Astrocyte of the spinal cord (primary cell): ENCODE data around the gene LRPAP1.

Experiments
- DNase-seq: peaks from one replicate; pipeline ENCODE4 v3.0.0; 2011; ENCODE audit warnings: low read depth, low spot score
- H3K4me3 ChIP-seq: 2 replicates; pipeline ENCODE4 v1.5.1; 2011; ENCODE audit warnings: low read depth, mild to moderate bottlenecking, low read length, moderate library complexity
- CTCF ChIP-seq: IDR thresholded peaks from 2 replicates; pipeline ENCODE4 v1.5.1; 2012; ENCODE audit warnings: low read depth, mild to moderate bottlenecking, low read length, inconsistent platforms
- in situ Hi-C: cut with HindIII; loops from 2 replicates; pipeline ENCODE4 v1.10.0; 2017; ENCODE audit warnings: low sequenced_read_pairs

The LRPAP1 gene

GRCh38 chr4:3527914-3528876, 4.0 kb downstream of the LRPAP1 start:
- TF ChIP-seq CTCF: no peak
- DNase-seq: no peak
- H3K4me3 ChIP-seq: no peak overlapping the region
- in situ Hi-C loops: no loop called here

DNA sequence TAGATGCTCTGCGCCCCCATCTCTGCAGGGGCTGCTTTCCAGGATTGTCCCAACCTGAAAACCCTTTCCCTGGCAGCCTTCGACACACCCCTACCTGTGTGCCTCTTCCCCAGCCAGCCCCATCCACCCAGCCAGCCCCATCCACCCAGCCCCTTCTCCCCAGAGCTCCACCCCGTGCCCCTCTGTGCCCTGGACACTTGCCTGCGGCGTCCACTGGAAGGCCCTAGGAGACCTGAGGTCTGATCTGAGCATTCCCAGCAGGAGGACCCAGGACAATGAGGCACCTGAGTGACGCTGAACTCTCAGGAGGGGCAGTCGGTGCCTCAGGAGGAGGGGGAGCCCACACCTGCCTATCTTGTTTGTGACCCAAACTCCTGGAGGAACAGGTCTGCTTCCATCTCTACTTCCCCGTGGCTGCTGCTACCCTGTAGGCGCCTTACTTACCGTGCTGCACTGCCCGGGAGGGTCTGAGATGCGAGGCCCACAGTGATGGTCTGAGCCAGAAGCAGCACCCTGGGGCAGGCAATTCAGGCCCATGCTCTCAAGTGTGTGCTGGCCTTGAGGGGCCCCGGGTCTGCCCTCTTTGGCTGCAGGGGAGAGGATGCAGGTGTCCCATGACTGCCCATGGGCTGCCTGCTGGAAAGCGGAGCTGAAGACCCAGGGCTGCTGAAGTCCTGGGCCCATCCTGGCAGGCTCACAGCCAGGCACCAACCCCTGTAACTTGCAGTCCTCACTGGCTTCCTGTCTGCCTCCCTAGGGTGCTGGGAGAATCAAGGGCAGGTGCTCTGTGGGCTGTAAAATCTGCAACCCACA, 4.9 kb downstream of the LRPAP1 start:
- in situ Hi-C loops: no loop called here
- no peak for TF ChIP-seq CTCF
- no peak for DNase-seq
- H3K4me3 ChIP-seq: no peak overlapping the region

GRCh38 chr4:3526456-3526855, 5.8 kb downstream of the LRPAP1 start:
- in situ Hi-C loops: no loop called here

DNA sequence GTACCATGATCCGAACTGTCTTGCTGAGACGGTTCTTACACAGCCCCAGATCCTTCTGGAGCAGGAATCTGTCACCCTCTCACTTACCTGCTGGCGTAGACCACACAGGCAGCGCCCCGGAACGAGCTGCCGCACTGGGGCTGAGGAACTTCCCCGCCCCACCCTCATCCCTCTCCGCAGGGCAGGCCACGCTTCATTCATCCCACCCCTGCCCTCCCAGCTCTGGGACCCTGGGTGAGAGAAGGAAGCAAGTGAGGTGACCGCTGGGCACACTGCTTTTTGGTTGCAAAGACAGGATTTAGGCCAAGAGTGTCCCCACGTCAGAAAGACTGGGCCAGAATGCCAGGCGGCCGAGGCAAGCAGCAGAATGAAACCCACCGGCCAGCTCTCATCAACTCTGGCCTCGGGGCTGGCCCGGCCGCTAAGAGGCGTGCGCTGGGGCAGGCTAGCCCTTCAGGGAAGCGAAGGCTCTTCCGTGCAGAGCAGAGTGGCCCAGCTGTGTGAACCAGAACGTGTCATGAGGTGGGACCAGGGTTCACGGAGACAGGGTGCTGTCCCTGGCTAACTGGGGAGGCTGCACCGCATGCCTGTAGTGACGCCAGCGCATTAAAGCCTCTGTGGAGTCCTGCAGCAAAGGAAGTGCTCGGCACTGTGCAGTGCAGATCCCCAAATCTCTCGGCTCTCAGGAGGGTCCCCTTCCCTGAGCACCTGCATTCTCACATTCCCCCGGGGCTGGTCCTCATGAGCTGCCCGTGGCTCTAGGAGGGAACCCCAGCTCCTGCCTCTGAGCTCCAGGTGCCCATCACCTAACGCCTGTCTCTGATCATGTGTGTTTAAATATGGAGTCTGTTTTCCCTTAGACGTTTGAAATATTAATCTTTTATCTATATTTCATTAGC, 6.4 kb downstream of the LRPAP1 start:
- TF ChIP-seq CTCF: no peak
- DNase-seq: no peak
- H3K4me3 ChIP-seq: no peak overlapping the region
- in situ Hi-C loops: no loop called here

More at GRCh38 chr4:3526456-3526855, 5.8 kb downstream of the LRPAP1 start:
- no peak for TF ChIP-seq CTCF
- no peak for DNase-seq
- H3K4me3 ChIP-seq: no peak overlapping the region

GRCh38 chr4:3524920-3525319, 7.3 kb downstream of the LRPAP1 start:
- no peak for DNase-seq
- no peak overlapping the region for H3K4me3 ChIP-seq
- in situ Hi-C loops: no loop called here
- no peak for TF ChIP-seq CTCF

DNA sequence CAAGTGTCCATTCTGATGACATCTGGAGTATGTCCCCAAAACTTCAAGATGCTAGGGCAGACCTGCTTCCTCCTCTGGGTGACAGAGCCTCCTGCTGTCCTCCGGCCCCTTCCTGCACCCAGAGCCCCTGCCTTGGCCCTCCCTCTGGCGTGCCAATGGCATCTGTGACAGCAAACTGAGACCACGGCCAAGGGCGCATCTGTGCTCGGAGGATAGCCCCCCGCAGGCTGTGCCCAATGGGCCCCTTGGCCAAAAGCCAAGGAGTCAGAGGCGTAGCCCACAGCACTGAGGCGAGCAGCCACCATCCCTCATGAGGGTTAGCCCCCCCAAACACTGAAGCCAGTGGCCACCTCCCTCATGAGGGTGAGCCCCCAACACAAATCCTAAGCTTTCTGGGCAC, 7.9 kb downstream of the LRPAP1 start:
- TF ChIP-seq CTCF: no peak
- no peak for DNase-seq
- H3K4me3 ChIP-seq: no peak overlapping the region
- in situ Hi-C loops: no loop called here
